A673 (cell line): ENCODE data around the gene HSPE1.

Experiments
- CTCF ChIP-seq: fragments of 300-800, 200-600 bp; sonication (generic); conservative IDR thresholded peaks from 2 replicates; pipeline ENCODE4 v1.5.1; 2017; ENCODE audit warnings: low read depth, mild to moderate bottlenecking, antibody characterized with exemption, low read length, moderate library complexity, mixed read lengths
- EZH2 ChIP-seq: fragments of 200-600 bp; sonication (generic); IDR thresholded peaks from 2 replicates; pipeline ENCODE4 v1.6.1; 2017; ENCODE audit warnings: borderline replicate concordance, low read depth, mild to moderate bottlenecking, mixed read lengths, antibody characterized with exemption, low read length; ENCODE audit not compliant: poor library complexity, severe bottlenecking

- TF ChIP-seq CTCF (no peak), EZH2 (no peak)
Measured at GRCh38 chr2:197480165-197481036, 19.8 kb upstream of the HSPE1 start.
